GM19099 (cell line): ENCODE results near the gene UGT1A9.

Source experiments
- POLR2A ChIP-seq: IDR thresholded peaks from 3 replicates; pipeline ENCODE4 v1.6.1; 2011; ENCODE audit warnings: low read depth; ENCODE audit not compliant: insufficient read length; ENCODE audit errors: extremely low read depth

The UGT1A9 gene

GRCh38 chr2:233673896-233674295 is 2.2 kb downstream of the UGT1A9 start:
- TF ChIP-seq POLR2A = no peak

- no peak for TF ChIP-seq POLR2A
Observed at GRCh38 chr2:233674314-233674713, 2.6 kb downstream of the UGT1A9 start.

GRCh38 chr2:233674995-233675394 is 3.3 kb downstream of the UGT1A9 start:
- TF ChIP-seq POLR2A = no peak

GRCh38 chr2:233676046-233676445 is 4.3 kb downstream of the UGT1A9 start:
- no peak for TF ChIP-seq POLR2A

- no peak for TF ChIP-seq POLR2A
Observed at GRCh38 chr2:233679196-233679595, 7.5 kb downstream of the UGT1A9 start.

- TF ChIP-seq POLR2A = no peak
Observed at GRCh38 chr2:233680361-233681045, 8.8 kb downstream of the UGT1A9 start.

- no peak for TF ChIP-seq POLR2A
Observed at GRCh38 chr2:233681521-233682099, 9.9 kb downstream of the UGT1A9 start, which contains the start of gene UGT1A7. TSS of gene UGT1A7 (plus strand) at chr2:233681901. CDS start at chr2:233681938, 37 bp downstream.

GRCh38 chr2:233684640-233685039 is 12.9 kb downstream of the UGT1A9 start:
- TF ChIP-seq POLR2A = no peak

- no peak for TF ChIP-seq POLR2A
Observed at GRCh38 chr2:233686928-233687327, 15.2 kb downstream of the UGT1A9 start.

- TF ChIP-seq POLR2A = no peak
Observed at GRCh38 chr2:233688341-233688740, 16.6 kb downstream of the UGT1A9 start.

GRCh38 chr2:233689031-233689430 is 17.3 kb downstream of the UGT1A9 start:
- no peak for TF ChIP-seq POLR2A

GRCh38 chr2:233689501-233689900 is 17.8 kb downstream of the UGT1A9 start:
- no peak for TF ChIP-seq POLR2A

GRCh38 chr2:233690444-233690843 is 18.7 kb downstream of the UGT1A9 start:
- TF ChIP-seq POLR2A = no peak

GRCh38 chr2:233691443-233692433 is 20.0 kb downstream of the UGT1A9 start:
- TF ChIP-seq POLR2A = no peak

- no peak for TF ChIP-seq POLR2A
Observed at GRCh38 chr2:233692648-233693047, 20.9 kb downstream of the UGT1A9 start, which contains the start of gene UGT1A6. TSS of gene UGT1A6 (plus strand) at chr2:233692890. CDS start at chr2:233693005, 115 bp downstream.
